HEK293 (cell line): ENCODE results near the gene WDFY3.

Experiments
- CTCF ChIA-PET: fragments of 350-600 bp; formaldehyde crosslinking; extraction: SDS; loops from one replicate; lab custom pipeline; 2021; ENCODE audit warnings: antibody characterized with exemption; lab: Yijun Ruan, JAX
- POLR2A ChIA-PET: fragments of 300-600 bp; formaldehyde crosslinking; extraction: SDS; loops from one replicate; lab custom pipeline; 2020; ENCODE audit warnings: antibody characterized with exemption, inconsistent platforms; lab: Yijun Ruan, JAX
- H3K27ac ChIP-seq: fragments of 200-500 bp; sonication (Bioruptor generic); 2 replicates; pipeline ENCODE4 v1.5.1; 2014; ENCODE audit warnings: low read depth, low read length, control low read depth, inconsistent platforms; ENCODE audit errors: extremely low read depth
- H3K36me3 ChIP-seq, 2 experiments: fragments of 200-500 bp in 1 of 2; sonication (Bioruptor generic) in 1 of 2; 1 replicate in 1 of 2; 2 replicates in 1 of 2; pipeline ENCODE4 v1.5.1; 2014 to 2017; ENCODE audit warnings: inconsistent platforms in 2 of 2, low read length in 2 of 2; ENCODE audit not compliant: control insufficient read depth in 2 of 2, insufficient read depth in 1 of 2
- H3K4me1 ChIP-seq: fragments of 200-500 bp; sonication (Bioruptor generic); 2 replicates; pipeline ENCODE4 v1.5.1; 2014; ENCODE audit warnings: mild to moderate bottlenecking, low read length, inconsistent platforms; ENCODE audit not compliant: control insufficient read depth, insufficient read depth
- H3K4me3 ChIP-seq: 2 replicates; pipeline ENCODE4 v1.5.1; 2011; ENCODE audit warnings: low read depth, mild to moderate bottlenecking, control low read depth, low read length, moderate library complexity
- H3K9me3 ChIP-seq: fragments of 200-500 bp; sonication (Bioruptor generic); 2 replicates; pipeline ENCODE4 v1.5.1; 2014; ENCODE audit warnings: low read depth, low read length, inconsistent platforms; ENCODE audit not compliant: control insufficient read depth, insufficient read depth
- ELK4 ChIP-seq: IDR thresholded peaks from 2 replicates; pipeline ENCODE4 v1.6.1; 2011; ENCODE audit warnings: mild to moderate bottlenecking, low read depth, low read length, borderline replicate concordance
- FEZF1 ChIP-seq: fragments of 450-650 bp; formaldehyde crosslinking; IDR thresholded peaks from 2 replicates; pipeline ENCODE4 v1.5.1; 2016; ENCODE audit warnings: missing biosample characterization, missing genetic modification characterization
- GLIS1 ChIP-seq: fragments of 450-650 bp; formaldehyde crosslinking; IDR thresholded peaks from 2 replicates; pipeline ENCODE4 v1.5.1; 2016; ENCODE audit warnings: missing biosample characterization, missing genetic modification characterization
- GLIS2 ChIP-seq: fragments of 450-650 bp; formaldehyde crosslinking; IDR thresholded peaks from 2 replicates; pipeline ENCODE4 v1.5.1; 2016; ENCODE audit warnings: missing biosample characterization, missing genetic modification characterization
- MEIS1 ChIP-seq: sonication (generic); formaldehyde crosslinking; IDR thresholded peaks from 2 replicates; pipeline ENCODE4 v1.8.1; 2022; ENCODE audit warnings: missing genetic modification reagents, mild to moderate bottlenecking, borderline replicate concordance
- SALL2 ChIP-seq: fragments of 450-650 bp; formaldehyde crosslinking; IDR thresholded peaks from 2 replicates; pipeline ENCODE4 v1.5.0; 2017; ENCODE audit warnings: missing biosample characterization, mild to moderate bottlenecking, missing genetic modification characterization, borderline replicate concordance
- SP2 ChIP-seq: fragments of 450-650 bp; formaldehyde crosslinking; IDR thresholded peaks from 2 replicates; pipeline ENCODE4 v1.5.1; 2016; ENCODE audit warnings: missing biosample characterization, missing genetic modification characterization
- SP7 ChIP-seq: fragments of 450-650 bp; formaldehyde crosslinking; IDR thresholded peaks from 2 replicates; pipeline ENCODE4 v1.5.1; 2016; ENCODE audit warnings: missing biosample characterization, missing genetic modification characterization
- ZBTB21 ChIP-seq: fragments of 450-650 bp; formaldehyde crosslinking; IDR thresholded peaks from 2 replicates; pipeline ENCODE4 v1.5.1; 2017; ENCODE audit warnings: missing biosample characterization, missing genetic modification characterization
- ZEB2 ChIP-seq: fragments of 450-650 bp; formaldehyde crosslinking; IDR thresholded peaks from 2 replicates; pipeline ENCODE4 v1.5.1; 2016; ENCODE audit warnings: missing biosample characterization, missing genetic modification characterization
- ZNF19 ChIP-seq: fragments of 450-650 bp; formaldehyde crosslinking; IDR thresholded peaks from 2 replicates; pipeline ENCODE4; 2016; ENCODE audit warnings: missing biosample characterization, missing genetic modification characterization, low read depth
- ZNF239 ChIP-seq: fragments of 450-650 bp; formaldehyde crosslinking; IDR thresholded peaks from 2 replicates; pipeline ENCODE4 v1.5.1; 2016; ENCODE audit warnings: missing biosample characterization, missing genetic modification characterization
- ZNF302 ChIP-seq: fragments of 450-650 bp; formaldehyde crosslinking; IDR thresholded peaks from 2 replicates; pipeline ENCODE4 v1.5.1; 2016; ENCODE audit warnings: missing biosample characterization, missing genetic modification characterization, low read depth
- ZNF341 ChIP-seq: fragments of 450-650 bp; formaldehyde crosslinking; IDR thresholded peaks from 2 replicates; pipeline ENCODE4; 2016; ENCODE audit warnings: low read depth, missing biosample characterization, missing genetic modification characterization
- ZNF366 ChIP-seq: fragments of 450-650 bp; formaldehyde crosslinking; conservative IDR thresholded peaks from 2 replicates; pipeline ENCODE4 v1.5.1; 2016; ENCODE audit warnings: missing biosample characterization, missing genetic modification characterization
- ZNF394 ChIP-seq: fragments of 450-650 bp; formaldehyde crosslinking; IDR thresholded peaks from 2 replicates; pipeline ENCODE4 v1.5.1; 2016; ENCODE audit warnings: missing biosample characterization, missing genetic modification characterization, mild to moderate bottlenecking, moderate library complexity, borderline replicate concordance
- ZNF416 ChIP-seq: fragments of 450-650 bp; formaldehyde crosslinking; IDR thresholded peaks from 2 replicates; pipeline ENCODE4 v1.5.1; 2016; ENCODE audit warnings: missing biosample characterization, missing genetic modification characterization
- ZNF501 ChIP-seq: fragments of 450-650 bp; formaldehyde crosslinking; IDR thresholded peaks from 2 replicates; pipeline ENCODE4 v1.5.1; 2016; ENCODE audit warnings: missing biosample characterization, missing genetic modification characterization
- ZNF596 ChIP-seq: fragments of 450-650 bp; IDR thresholded peaks from 2 replicates; pipeline ENCODE4 v1.5.0; 2018; ENCODE audit warnings: missing biosample characterization, mild to moderate bottlenecking, missing genetic modification characterization, moderate library complexity
- ZNF701 ChIP-seq: fragments of 450-650 bp; formaldehyde crosslinking; IDR thresholded peaks from 2 replicates; pipeline ENCODE4 v1.5.1; 2016; ENCODE audit warnings: missing biosample characterization, missing genetic modification characterization
- ZNF747 ChIP-seq: fragments of 450-650 bp; formaldehyde crosslinking; IDR thresholded peaks from 2 replicates; pipeline ENCODE4 v1.5.1; 2016; ENCODE audit warnings: missing biosample characterization, missing genetic modification characterization
- ZNF776 ChIP-seq: fragments of 450-650 bp; formaldehyde crosslinking; IDR thresholded peaks from 2 replicates; pipeline ENCODE4 v1.5.0; 2017; ENCODE audit warnings: missing biosample characterization, missing genetic modification characterization, borderline replicate concordance
- ZNF785 ChIP-seq: fragments of 450-650 bp; formaldehyde crosslinking; IDR thresholded peaks from 2 replicates; pipeline ENCODE4 v1.5.1; 2016; ENCODE audit warnings: missing biosample characterization, missing genetic modification characterization
- ZNF791 ChIP-seq: fragments of 450-650 bp; formaldehyde crosslinking; IDR thresholded peaks from 2 replicates; pipeline ENCODE4 v1.5.1; 2016; ENCODE audit warnings: missing biosample characterization, missing genetic modification characterization
- ZNF830 ChIP-seq: fragments of 450-650 bp; IDR thresholded peaks from 2 replicates; pipeline ENCODE4 v1.5.0; 2018; ENCODE audit warnings: missing biosample characterization, missing genetic modification characterization, low read depth, mild to moderate bottlenecking, moderate library complexity
- TF ChIP-seq, protein P1 (sequence below): fragments of 450-650 bp; formaldehyde crosslinking; IDR thresholded peaks from 2 replicates; pipeline ENCODE4 v1.5.1; 2016; ENCODE audit warnings: missing biosample characterization, missing genetic modification characterization
- TF ChIP-seq, protein P2 (sequence below): sonication (generic); formaldehyde crosslinking; IDR thresholded peaks from 2 replicates; pipeline ENCODE4 v1.8.1; 2022; ENCODE audit warnings: mild to moderate bottlenecking, moderate library complexity, missing genetic modification reagents

WDFY3 gene

DNA sequence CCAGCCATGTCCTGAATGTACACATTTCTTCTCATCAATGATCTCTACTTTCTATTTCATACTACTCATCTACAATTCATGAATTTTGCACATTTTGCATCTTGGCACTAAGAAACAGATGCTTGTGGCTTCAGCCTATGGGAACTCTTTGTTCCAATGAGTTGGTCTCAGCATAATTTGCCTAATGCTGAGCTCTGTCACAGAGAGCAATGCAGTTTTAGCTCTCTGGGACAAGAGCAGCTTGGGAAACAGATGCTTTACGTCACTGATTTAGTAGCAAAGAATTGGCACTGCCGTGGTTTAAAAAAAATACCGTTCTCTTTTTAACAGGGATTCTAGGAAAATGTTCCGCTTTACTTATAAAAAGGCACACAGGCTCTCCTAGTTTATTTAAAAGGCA lies 162.4 kb downstream of the WDFY3 start:
- Histone ChIP-seq H3K4me1 (no peaks in the 10 kb centered on the region), H3K9me3 (no peaks in the 10 kb centered on the region), H3K36me3 (peaks cover 0 to 42% of the 10 kb centered on the region in 2 experiments; a peak in 2 of 3 replicates), H3K4me3 (no peak overlapping the region), H3K27ac (no peak overlapping the region)
- TF ChIP-seq ZEB2 (no peak), SP2 (tag by site-specific recombination) (no peak), ZNF791 (no peak), ZNF302 (no peak)
- POLR2A ChIA-PET, result interaction anchor here (0.6 kb wide), 1 partner anchor 45 kb away, joined by 6 read pairs; no protein-coding TSS in a partner anchor
- CTCF ChIA-PET, result no interaction called here

GRCh38 chr4:84803720-84804119 lies 162.8 kb downstream of the WDFY3 start:
- Histone ChIP-seq H3K4me3 (no peak overlapping the region), H3K9me3 (no peaks in the 10 kb centered on the region), H3K27ac (no peak overlapping the region), H3K4me1 (no peaks in the 10 kb centered on the region), H3K36me3 (peaks cover 0 to 40% of the 10 kb centered on the region in 2 experiments; a peak in 2 of 3 replicates)
- ChIA-PET POLR2A (no interaction called here), CTCF (interaction anchor here (0.6 kb wide), 1 partner anchor 14 kb away, joined by 3 read pairs; no protein-coding TSS in a partner anchor)
- no peak for TF ChIP-seq MEIS1 (CRISPR knock-in tag)
- no peak for TF ChIP-seq ZNF341 (tag by site-specific recombination)
- no peak for TF ChIP-seq ZNF701 (tag by site-specific recombination)
- TF ChIP-seq ZNF747 (tag by site-specific recombination), result no peak

- H3K4me1 ChIP-seq, result no peaks in the 10 kb centered on the region
- H3K9me3 ChIP-seq, result no peaks in the 10 kb centered on the region
- ChIA-PET POLR2A (no interaction called here), CTCF (interaction anchor here (0.6 kb wide), 1 partner anchor 13 kb away, joined by 3 read pairs; no protein-coding TSS in a partner anchor)
- TF ChIP-seq GLIS1 (tag by site-specific recombination) (no peak), ZNF416 (tag by site-specific recombination) (no peak), ELK4 (no peak), GLIS2 (tag by site-specific recombination) (no peak), ZNF19 (tag by site-specific recombination) (no peak), ZNF239 (no peak), ZBTB21 (tag by site-specific recombination) (no peak), ZNF776 (tag by site-specific recombination) (no peak), ZNF394 (tag by site-specific recombination) (no peak), ZNF785 (tag by site-specific recombination) (no peak), SP7 (tag by site-specific recombination) (no peak), ZNF830 (tag by site-specific recombination) (no peak), ZNF501 (no peak), ZNF596 (tag by site-specific recombination) (no peak), SALL2 (tag by site-specific recombination) (no peak), FEZF1 (no peak), ZNF366 (no peak)
- TF ChIP-seq, protein P1, sequence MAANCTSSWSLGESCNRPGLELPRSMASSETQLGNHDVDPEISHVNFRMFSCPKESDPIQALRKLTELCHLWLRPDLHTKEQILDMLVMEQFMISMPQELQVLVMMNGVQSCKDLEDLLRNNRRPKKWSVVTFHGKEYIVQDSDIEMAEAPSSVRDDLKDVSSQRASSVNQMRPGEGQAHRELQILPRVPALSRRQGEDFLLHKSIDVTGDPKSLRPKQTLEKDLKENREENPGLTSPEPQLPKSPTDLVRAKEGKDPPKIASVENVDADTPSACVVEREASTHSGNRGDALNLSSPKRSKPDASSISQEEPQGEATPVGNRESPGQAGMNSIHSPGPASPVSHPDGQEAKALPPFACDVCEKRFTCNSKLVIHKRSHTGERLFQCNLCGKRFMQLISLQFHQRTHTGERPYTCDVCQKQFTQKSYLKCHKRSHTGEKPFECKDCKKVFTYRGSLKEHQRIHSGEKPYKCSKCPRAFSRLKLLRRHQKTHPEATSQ (tag by site-specific recombination), result no peak
- TF ChIP-seq, protein P2, sequence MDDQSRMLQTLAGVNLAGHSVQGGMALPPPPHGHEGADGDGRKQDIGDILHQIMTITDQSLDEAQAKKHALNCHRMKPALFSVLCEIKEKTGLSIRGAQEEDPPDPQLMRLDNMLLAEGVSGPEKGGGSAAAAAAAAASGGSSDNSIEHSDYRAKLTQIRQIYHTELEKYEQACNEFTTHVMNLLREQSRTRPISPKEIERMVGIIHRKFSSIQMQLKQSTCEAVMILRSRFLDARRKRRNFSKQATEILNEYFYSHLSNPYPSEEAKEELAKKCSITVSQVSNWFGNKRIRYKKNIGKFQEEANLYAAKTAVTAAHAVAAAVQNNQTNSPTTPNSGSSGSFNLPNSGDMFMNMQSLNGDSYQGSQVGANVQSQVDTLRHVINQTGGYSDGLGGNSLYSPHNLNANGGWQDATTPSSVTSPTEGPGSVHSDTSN, result no peak
- H3K4me3 ChIP-seq, result no peak overlapping the region
- H3K27ac ChIP-seq, result no peak overlapping the region
- peaks cover 0 to 38% of the 10 kb centered on the region in 2 experiments for H3K36me3 ChIP-seq
Measured at GRCh38 chr4:84803116-84803515, 163.4 kb downstream of the WDFY3 start.
